Astrocyte of the hippocampus (primary cell): ENCODE results near the gene RPS6KA2.
"Not testable (repeated sequence)": the region's sequence is repeated elsewhere in the genome, so short reads cannot be mapped to it uniquely, and the experiment has no call there.

Source experiments
- DNase-seq: peaks from one replicate; pipeline ENCODE4 v3.0.0; 2011; ENCODE audit warnings: low read depth, low spot score

The RPS6KA2 gene

GRCh38 chr6:166381733-166382499, 245.1 kb downstream of the RPS6KA2 start:
- peak; percentile 81 for DNase-seq

GRCh38 chr6:166381381-166381732, 245.7 kb downstream of the RPS6KA2 start:
- DNase-seq, result no peak

- DNase-seq, result no peak
These were observed 247.3 kb downstream of the RPS6KA2 start for GRCh38 chr6:166379800-166380199.

- DNase-seq, result no peak
These were observed 247.9 kb downstream of the RPS6KA2 start for GRCh38 chr6:166379103-166379586.

GRCh38 chr6:166377721-166378120, 249.3 kb downstream of the RPS6KA2 start:
- DNase-seq, result no peak

GRCh38 chr6:166375013-166375412, 252.0 kb downstream of the RPS6KA2 start:
- DNase-seq, result no peak

- no peak for DNase-seq
These were observed 256.6 kb downstream of the RPS6KA2 start for GRCh38 chr6:166370489-166370888.

GRCh38 chr6:166369782-166370181, 257.3 kb downstream of the RPS6KA2 start:
- no peak for DNase-seq

- DNase-seq, result no peak
These were observed 260.1 kb downstream of the RPS6KA2 start for GRCh38 chr6:166366921-166367320.

- peak; percentile 69 for DNase-seq
These were observed 261.2 kb downstream of the RPS6KA2 start for GRCh38 chr6:166365806-166366205.

- DNase-seq, result peak; percentile 77
These were observed 261.8 kb downstream of the RPS6KA2 start for GRCh38 chr6:166365221-166365620.

- DNase-seq, result peak; percentile 17
These were observed 262.6 kb downstream of the RPS6KA2 start for GRCh38 chr6:166364456-166364855.

GRCh38 chr6:166362427-166362826, 264.6 kb downstream of the RPS6KA2 start:
- DNase-seq, result not testable (repeated sequence)

GRCh38 chr6:166361077-166361429, 266.0 kb downstream of the RPS6KA2 start:
- DNase-seq, result no peak

GRCh38 chr6:166360243-166361076, 266.6 kb downstream of the RPS6KA2 start:
- DNase-seq, result no peak
